Endodermal cell (in vitro differentiated cells): Measurements from ENCODE around the gene TTLL11. TPM values are rescaled to one million over a fixed set of nuclear protein-coding genes. Genes with fewer than 3 reads are reported as not detected.

Source experiments
- DNase-seq: peaks from one replicate; pipeline ENCODE4 v3.0.0-alpha.2; 2017
- H3K27ac ChIP-seq: 2 replicates; pipeline ENCODE4 v1.5.1; 2013; ENCODE audit warnings: mild to moderate bottlenecking, low read depth, low read length, moderate library complexity
- H3K27me3 ChIP-seq: 2 replicates; pipeline ENCODE4 v1.6.1; 2013; ENCODE audit warnings: mild to moderate bottlenecking, low read length, moderate library complexity; ENCODE audit not compliant: insufficient read depth, control insufficient read depth, poor library complexity, severe bottlenecking
- H3K36me3 ChIP-seq: 2 replicates; pipeline ENCODE4 v1.7.0; 2013; ENCODE audit warnings: mild to moderate bottlenecking, low read length, moderate library complexity; ENCODE audit not compliant: control insufficient read depth, insufficient read depth
- H3K4me1 ChIP-seq: one replicate; pipeline ENCODE4 v1.7.0; 2013; ENCODE audit warnings: low read length; ENCODE audit not compliant: control insufficient read depth, insufficient read depth
- H3K4me3 ChIP-seq: 2 replicates; pipeline ENCODE4 v1.5.1; 2013; ENCODE audit warnings: mild to moderate bottlenecking, low read length, moderate library complexity
- H3K9ac ChIP-seq: 2 replicates; pipeline ENCODE4 v1.6.1; 2013; ENCODE audit warnings: mild to moderate bottlenecking, low read length, moderate library complexity; ENCODE audit not compliant: poor library complexity, severe bottlenecking; ENCODE audit errors: extremely low read depth
- H3K9me3 ChIP-seq: 2 replicates; pipeline ENCODE4 v1.6.1; 2013; ENCODE audit warnings: mild to moderate bottlenecking, low read length, moderate library complexity; ENCODE audit not compliant: control insufficient read depth
- H3K27ac Mint-ChIP-seq: 2 replicates; pipeline ENCODE4 v1.8.0; 2020; ENCODE audit warnings: mixed read lengths
- H3K27me3 Mint-ChIP-seq: 2 replicates; pipeline ENCODE4 v1.8.0; 2021; ENCODE audit warnings: mild to moderate bottlenecking, mixed read lengths; ENCODE audit not compliant: insufficient read depth
- H3K36me3 Mint-ChIP-seq: 2 replicates; pipeline ENCODE4 v1.8.0; 2020; ENCODE audit warnings: low read depth, mixed read lengths
- H3K4me1 Mint-ChIP-seq: 2 replicates; pipeline ENCODE4 v1.8.0; 2020; ENCODE audit warnings: mixed read lengths
- H3K4me3 Mint-ChIP-seq: 2 replicates; pipeline ENCODE4 v1.8.0; 2020; ENCODE audit warnings: mild to moderate bottlenecking, moderate library complexity, mixed read lengths
- H3K9me3 Mint-ChIP-seq: 2 replicates; pipeline ENCODE4 v1.8.0; 2020; ENCODE audit warnings: mild to moderate bottlenecking, mixed read lengths
- WGBS, 2 experiments: methylation state at CpG; one replicate each; pipeline versions ENCODE4 v1.1.5 to v1.1.7; 2013; ENCODE audit warnings: missing lambda C conversion rate in 2 of 2, mixed read lengths in 1 of 2; ENCODE audit not compliant: insufficient coverage in 1 of 2, insufficient read length in 1 of 2; 5-methylcytosine and 5-hydroxymethylcytosine counted together
- total RNA-seq, 2 donors: library from RNA; stranded (reverse); fragmentation: NEBNext Ultra II Directional in 1 of 2; extraction: Animal tissue kit (Norgen Biotek cat#: 25700) in 1 of 2; gene quantifications; 2 replicates in 1 of 2; 3 replicates in 1 of 2; pipeline ENCODE4 v1.2.1, GENCODE V29; 2021
- TF ChIP-seq, protein P1 (sequence below): fragments of 200-600 bp; sonication (generic); conservative IDR thresholded peaks from 2 replicates; pipeline ENCODE4 v1.5.0; 2021; ENCODE audit warnings: antibody characterized with exemption, mild to moderate bottlenecking

Gene TTLL11
- total RNA-seq, 2 donors from 2014 or later: 0.68 TPM; not detected in 1

GRCh38 chr9:122113574-122113973 is 20.5 kb upstream of the TTLL11 start:
- TF ChIP-seq, protein P1, sequence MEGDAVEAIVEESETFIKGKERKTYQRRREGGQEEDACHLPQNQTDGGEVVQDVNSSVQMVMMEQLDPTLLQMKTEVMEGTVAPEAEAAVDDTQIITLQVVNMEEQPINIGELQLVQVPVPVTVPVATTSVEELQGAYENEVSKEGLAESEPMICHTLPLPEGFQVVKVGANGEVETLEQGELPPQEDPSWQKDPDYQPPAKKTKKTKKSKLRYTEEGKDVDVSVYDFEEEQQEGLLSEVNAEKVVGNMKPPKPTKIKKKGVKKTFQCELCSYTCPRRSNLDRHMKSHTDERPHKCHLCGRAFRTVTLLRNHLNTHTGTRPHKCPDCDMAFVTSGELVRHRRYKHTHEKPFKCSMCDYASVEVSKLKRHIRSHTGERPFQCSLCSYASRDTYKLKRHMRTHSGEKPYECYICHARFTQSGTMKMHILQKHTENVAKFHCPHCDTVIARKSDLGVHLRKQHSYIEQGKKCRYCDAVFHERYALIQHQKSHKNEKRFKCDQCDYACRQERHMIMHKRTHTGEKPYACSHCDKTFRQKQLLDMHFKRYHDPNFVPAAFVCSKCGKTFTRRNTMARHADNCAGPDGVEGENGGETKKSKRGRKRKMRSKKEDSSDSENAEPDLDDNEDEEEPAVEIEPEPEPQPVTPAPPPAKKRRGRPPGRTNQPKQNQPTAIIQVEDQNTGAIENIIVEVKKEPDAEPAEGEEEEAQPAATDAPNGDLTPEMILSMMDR: no peak
- Histone ChIP-seq H3K27ac (no peak overlapping the region), H3K36me3 (no peaks in the 10 kb centered on the region), H3K4me1 (peaks cover 6% of the 10 kb centered on the region), H3K27me3 (no peaks in the 10 kb centered on the region), H3K4me3 (no peak overlapping the region), H3K9me3 (no peaks in the 10 kb centered on the region), H3K9ac (no peak overlapping the region)
- H3K4me3 Mint-ChIP-seq: no peak overlapping the region
- DNase-seq: no peak
- no peak overlapping the region for H3K27ac Mint-ChIP-seq
- peaks cover 16% of the 10 kb centered on the region for H3K4me1 Mint-ChIP-seq
- WGBS, 2 experiments: 50 to 53% methylated on average over 2 to 3 of the region's 5 CpGs
- no peaks in the 10 kb centered on the region for H3K36me3 Mint-ChIP-seq
- H3K27me3 Mint-ChIP-seq: peaks cover 7% of the 10 kb centered on the region
- no peaks in the 10 kb centered on the region for H3K9me3 Mint-ChIP-seq

GRCh38 chr9:122112238-122112637 is 19.1 kb upstream of the TTLL11 start:
- no peaks in the 10 kb centered on the region for H3K9me3 ChIP-seq
- TF ChIP-seq, protein P1: no peak
- H3K27ac ChIP-seq: no peak overlapping the region
- no peak overlapping the region for H3K9ac ChIP-seq
- peaks cover 8% of the 10 kb centered on the region for H3K27me3 ChIP-seq
- no peaks in the 10 kb centered on the region for H3K36me3 ChIP-seq
- no peaks in the 10 kb centered on the region for H3K36me3 Mint-ChIP-seq
- H3K4me3 ChIP-seq: no peak overlapping the region
- H3K9me3 Mint-ChIP-seq: no peaks in the 10 kb centered on the region
- DNase-seq: no peak
- 89% methylated on average over 4 to 6 of the region's 6 CpGs for WGBS, 2 experiments
- peaks cover 16% of the 10 kb centered on the region for H3K4me1 Mint-ChIP-seq
- peaks cover 6% of the 10 kb centered on the region for H3K4me1 ChIP-seq
- no peak overlapping the region for H3K27ac Mint-ChIP-seq
- no peak overlapping the region for H3K4me3 Mint-ChIP-seq
- peaks cover 14% of the 10 kb centered on the region for H3K27me3 Mint-ChIP-seq

DNA sequence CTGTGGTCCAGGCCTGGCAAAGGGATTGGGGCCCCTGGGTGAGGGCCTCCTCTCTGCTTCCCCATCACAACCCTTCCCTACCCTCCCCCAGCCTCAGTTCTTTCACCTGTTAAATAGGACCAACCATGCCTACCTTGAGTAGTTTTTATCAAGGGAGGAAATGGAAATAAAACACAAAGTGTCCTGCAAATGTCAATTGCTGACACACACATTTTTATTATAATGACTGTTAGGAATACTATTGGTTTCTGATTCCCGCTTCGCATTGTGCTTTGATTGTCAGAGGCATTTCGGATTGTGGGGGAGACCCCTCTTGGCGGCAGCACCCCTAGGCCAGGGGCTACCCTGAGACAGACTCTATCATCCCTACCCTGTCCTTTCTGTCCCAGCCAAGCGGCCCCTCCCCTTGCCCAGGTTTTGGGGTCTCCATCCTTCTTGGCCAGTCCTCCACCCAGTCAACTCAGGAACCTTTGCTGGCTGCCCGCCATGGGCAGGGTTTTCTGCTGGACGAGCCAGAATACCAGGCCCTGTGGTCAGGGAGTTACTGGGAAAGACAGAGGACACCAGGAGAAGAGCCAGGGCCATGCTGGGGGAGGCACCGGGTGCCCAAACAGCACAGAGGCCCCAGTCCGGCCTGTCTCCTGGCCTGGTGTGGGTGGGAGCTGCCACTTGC is 18.4 kb upstream of the TTLL11 start:
- Histone ChIP-seq H3K27me3 (peaks cover 11% of the 10 kb centered on the region), H3K9me3 (no peaks in the 10 kb centered on the region), H3K36me3 (no peaks in the 10 kb centered on the region), H3K4me3 (no peak overlapping the region), H3K4me1 (peaks cover 6% of the 10 kb centered on the region), H3K9ac (no peak overlapping the region), H3K27ac (no peak overlapping the region)
- no peaks in the 10 kb centered on the region for H3K36me3 Mint-ChIP-seq
- no peak overlapping the region for H3K27ac Mint-ChIP-seq
- 92 to 100% methylated on average over 2 to 9 of the region's 9 CpGs for WGBS, 2 experiments
- TF ChIP-seq, protein P1: no peak
- H3K4me3 Mint-ChIP-seq: no peak overlapping the region
- no peak for DNase-seq
- peaks cover 16% of the 10 kb centered on the region for H3K27me3 Mint-ChIP-seq
- H3K4me1 Mint-ChIP-seq: peaks cover 16% of the 10 kb centered on the region
- no peaks in the 10 kb centered on the region for H3K9me3 Mint-ChIP-seq
